ENCODE data around the gene IL4I1.
A peak's percentile ranks its signal among the peaks of the same experiment; 100 is the strongest.

IL4I1 gene

GRCh38 chr19:49877020-49877878, 19.4 kb downstream of the IL4I1 start, which contains the start of the genes AKT1S1 and TBC1D17:
Gene AKT1S1 (minus strand): TSS chr19:49877355. CDS start chr19:49873295, 4,060 bp downstream.
Gene TBC1D17 (plus strand): TSS chr19:49877702. CDS start chr19:49877724, 22 bp downstream.
- DNase-seq, result peak; percentile 96

- DNase-seq, result peak; percentile 97
These were observed 20.2 kb downstream of the IL4I1 start for GRCh38 chr19:49876422-49877019.

- peak; percentile 61 for DNase-seq
These were observed 20.7 kb downstream of the IL4I1 start for GRCh38 chr19:49875857-49876421.

GRCh38 chr19:49875177-49875576, 21.5 kb downstream of the IL4I1 start:
- no peak for DNase-seq

GRCh38 chr19:49874503-49875157, 22.1 kb downstream of the IL4I1 start:
- no peak for DNase-seq

- DNase-seq, result no peak
These were observed 22.9 kb downstream of the IL4I1 start for GRCh38 chr19:49873834-49874233.

GRCh38 chr19:49873129-49873521, 23.6 kb downstream of the IL4I1 start:
- no peak for DNase-seq

GRCh38 chr19:49872245-49873128, 24.2 kb downstream of the IL4I1 start:
- no peak for DNase-seq

- no peak for DNase-seq
These were observed 25.2 kb downstream of the IL4I1 start for GRCh38 chr19:49871349-49871985.

GRCh38 chr19:49870309-49870901, 26.3 kb downstream of the IL4I1 start:
- no peak for DNase-seq

GRCh38 chr19:49869484-49870308, 27.0 kb downstream of the IL4I1 start:
- peak; percentile 86 for DNase-seq

- no peak for DNase-seq
These were observed 27.6 kb downstream of the IL4I1 start for GRCh38 chr19:49869009-49869483.

- peak; percentile 91 for DNase-seq
These were observed 29.5 kb downstream of the IL4I1 start, which contains the start of gene PNKP for GRCh38 chr19:49866933-49867782. Gene PNKP (minus strand): TSS chr19:49867576. CDS start chr19:49867204, 372 bp downstream.

- DNase-seq, result no peak
These were observed 31.8 kb downstream of the IL4I1 start for GRCh38 chr19:49864890-49865289.

GRCh38 chr19:49863935-49864320, 32.8 kb downstream of the IL4I1 start:
- no peak for DNase-seq

- DNase-seq, result no peak
These were observed 33.3 kb downstream of the IL4I1 start for GRCh38 chr19:49863254-49863934.

- DNase-seq, result no peak
These were observed 34.1 kb downstream of the IL4I1 start for GRCh38 chr19:49862391-49863253.
